ENCODE measurements around the gene RAP1B. TPM values are rescaled to one million over a fixed set of nuclear protein-coding genes. Genes with fewer than 3 reads are reported as not detected.
A peak's percentile ranks its signal among the peaks of the same experiment; 100 is the strongest.

Gene RAP1B
- 275 and 290 TPM in 2 replicates for total RNA-seq (2014; rRNA removed; shearing (Covaris generic))
- 353 and 363 TPM in 2 replicates for polyA plus RNA-seq (2016; fragmentation: Nextera tagmentation; extraction: Ambion mirVana)

GRCh38 chr12:68610370-68611093 lies at the start of gene RAP1B:
Gene RAP1B (plus strand): TSS chr12:68610899. CDS start chr12:68648725, 37,826 bp downstream.
- no peaks in the 10 kb centered on the region for H3K36me3 ChIP-seq (ENCODE audit: low read depth)
- WGBS, 2 experiments (ENCODE audit: low coverage in 1 of 2, low lambda C conversion rate in 2 of 2, missing lambda C conversion rate in 2 of 2) = 0 to 1% methylated on average over 48 to 61 of the region's 84 CpGs
- peak within 1 kb of the TSS; percentile 99 for H2AFZ ChIP-seq
- H3K27me3 ChIP-seq (replicated peaks; ENCODE audit: insufficient read depth) = no peaks in the 10 kb centered on the region
- H3F3A ChIP-seq (ENCODE audit: insufficient read depth) = peaks cover 38% of the 10 kb centered on the region
- in situ Hi-C loops (cut with MboI) = no loop called here
- H3K4me2 ChIP-seq (ENCODE audit: unreplicated experiment) = peak within 1 kb of the TSS; percentile 100
- peaks cover 5% of the 10 kb centered on the region; the same call in 1 of the 2 replicates for H4K20me1 ChIP-seq (ENCODE audit: insufficient read depth)
- peak; percentile 96 for DNase-seq
- no peaks in the 10 kb centered on the region for H3K9me3 ChIP-seq (ENCODE audit: low read depth)
- peaks cover 31% of the 10 kb centered on the region for H3K4me1 ChIP-seq (ENCODE audit: insufficient read depth)
- H3K9ac ChIP-seq = peak within 1 kb of the TSS; percentile 97
- H3K9me2 ChIP-seq (ENCODE audit: insufficient read depth) = no peaks in the 10 kb centered on the region
- TF ChIP-seq EZH2 (IDR thresholded peaks at IDR 0.05; ENCODE audit: insufficient read depth, poor library complexity, severe bottlenecking) = no peak
- TF ChIP-seq EZH2phosphoT487 (IDR thresholded peaks at IDR 0.05; ENCODE audit: insufficient read depth, low read depth) = no peak
- peak within 1 kb of the TSS; percentile 95 for H3K4me3 ChIP-seq
- peaks cover 43% of the 10 kb centered on the region for H3K79me2 ChIP-seq (ENCODE audit: insufficient read depth)
- H3K27ac ChIP-seq = peak within 1 kb of the TSS; percentile 93

- 91 to 93% methylated on average over 10 of the region's 10 CpGs for WGBS, 2 experiments (ENCODE audit: low coverage in 1 of 2, low lambda C conversion rate in 2 of 2, missing lambda C conversion rate in 2 of 2)
- Histone ChIP-seq H3F3A (ENCODE audit: insufficient read depth) (peaks cover 38% of the 10 kb centered on the region), H3K36me3 (ENCODE audit: low read depth) (no peaks in the 10 kb centered on the region), H3K4me1 (ENCODE audit: insufficient read depth) (peaks cover 39% of the 10 kb centered on the region), H3K27ac (no peak overlapping the region), H3K9me3 (ENCODE audit: low read depth) (no peaks in the 10 kb centered on the region), H3K9ac (no peak overlapping the region), H4K20me1 (ENCODE audit: insufficient read depth) (no peaks in the 10 kb centered on the region), H3K27me3 (replicated peaks; ENCODE audit: insufficient read depth) (no peaks in the 10 kb centered on the region), H2AFZ (no peak overlapping the region), H3K4me3 (no peak overlapping the region), H3K79me2 (ENCODE audit: insufficient read depth) (no peaks in the 10 kb centered on the region), H3K4me2 (ENCODE audit: unreplicated experiment) (no peak overlapping the region), H3K9me2 (ENCODE audit: insufficient read depth) (no peaks in the 10 kb centered on the region)
- DNase-seq = no peak
- TF ChIP-seq EZH2 (IDR thresholded peaks at IDR 0.05; ENCODE audit: insufficient read depth, poor library complexity, severe bottlenecking) (no peak), EZH2phosphoT487 (IDR thresholded peaks at IDR 0.05; ENCODE audit: insufficient read depth, low read depth) (no peak)
- in situ Hi-C loops (cut with MboI) = no loop called here
Observed at GRCh38 chr12:68561830-68562229, 48.9 kb upstream of the RAP1B start.

- no peaks in the 10 kb centered on the region for H4K20me1 ChIP-seq (ENCODE audit: insufficient read depth)
- in situ Hi-C loops (cut with MboI) = no loop called here
- H3K4me1 ChIP-seq (ENCODE audit: insufficient read depth) = peaks cover 23% of the 10 kb centered on the region
- H3K27me3 ChIP-seq (replicated peaks; ENCODE audit: insufficient read depth) = no peaks in the 10 kb centered on the region
- no peaks in the 10 kb centered on the region for H3K79me2 ChIP-seq (ENCODE audit: insufficient read depth)
- WGBS, 2 experiments (ENCODE audit: low coverage in 1 of 2, low lambda C conversion rate in 2 of 2, missing lambda C conversion rate in 2 of 2) = 95 to 97% methylated on average over 1 of the region's 1 CpG
- H3K9ac ChIP-seq = no peak overlapping the region
- H2AFZ ChIP-seq = no peak overlapping the region
- no peak overlapping the region for H3K4me3 ChIP-seq
- no peaks in the 10 kb centered on the region for H3K9me2 ChIP-seq (ENCODE audit: insufficient read depth)
- no peak overlapping the region for H3K27ac ChIP-seq
- no peak overlapping the region for H3K4me2 ChIP-seq (ENCODE audit: unreplicated experiment)
- no peaks in the 10 kb centered on the region for H3K9me3 ChIP-seq (ENCODE audit: low read depth)
- peaks cover 21% of the 10 kb centered on the region for H3F3A ChIP-seq (ENCODE audit: insufficient read depth)
- H3K36me3 ChIP-seq (ENCODE audit: low read depth) = no peaks in the 10 kb centered on the region
- TF ChIP-seq EZH2 (IDR thresholded peaks at IDR 0.05; ENCODE audit: insufficient read depth, poor library complexity, severe bottlenecking) (no peak), EZH2phosphoT487 (IDR thresholded peaks at IDR 0.05; ENCODE audit: insufficient read depth, low read depth) (no peak)
- DNase-seq = no peak
Observed at GRCh38 chr12:68564166-68564565, 46.5 kb upstream of the RAP1B start.

GRCh38 chr12:68565391-68565903 lies 45.3 kb upstream of the RAP1B start:
- H3K9ac ChIP-seq = 0 out of 2 replicates have a peak overlapping the region, but pooled peaks have one; percentile 7
- H3K4me3 ChIP-seq = 0 out of 2 replicates have a peak overlapping the region, but pooled peaks have one; percentile 26
- no peaks in the 10 kb centered on the region for H3K36me3 ChIP-seq (ENCODE audit: low read depth)
- peaks cover 23% of the 10 kb centered on the region for H3K4me1 ChIP-seq (ENCODE audit: insufficient read depth)
- 0% methylated on average over 1 of the region's 1 CpG for WGBS, 2 experiments (ENCODE audit: low coverage in 1 of 2, low lambda C conversion rate in 2 of 2, missing lambda C conversion rate in 2 of 2)
- peak; percentile 96 for DNase-seq
- no peaks in the 10 kb centered on the region for H3K9me3 ChIP-seq (ENCODE audit: low read depth)
- no peaks in the 10 kb centered on the region for H3K9me2 ChIP-seq (ENCODE audit: insufficient read depth)
- H2AFZ ChIP-seq = no peak overlapping the region
- peak overlapping the region; percentile 57 for H3K27ac ChIP-seq
- peaks cover 21% of the 10 kb centered on the region for H3F3A ChIP-seq (ENCODE audit: insufficient read depth)
- in situ Hi-C loops (cut with MboI) = no loop called here
- TF ChIP-seq EZH2phosphoT487 (IDR thresholded peaks at IDR 0.05; ENCODE audit: insufficient read depth, low read depth) = peak; percentile 89; the same call in 1 of the 2 replicates
- no peak for TF ChIP-seq EZH2 (IDR thresholded peaks at IDR 0.05; ENCODE audit: insufficient read depth, poor library complexity, severe bottlenecking)
- H3K27me3 ChIP-seq (replicated peaks; ENCODE audit: insufficient read depth) = no peaks in the 10 kb centered on the region
- peak overlapping the region; percentile 70 for H3K4me2 ChIP-seq (ENCODE audit: unreplicated experiment)
- no peaks in the 10 kb centered on the region for H4K20me1 ChIP-seq (ENCODE audit: insufficient read depth)
- H3K79me2 ChIP-seq (ENCODE audit: insufficient read depth) = no peaks in the 10 kb centered on the region
